Neuronal stem cell (in vitro differentiated cells): ENCODE measurements around the gene BRINP1.
"Not testable (repeated sequence)": the region's sequence is repeated elsewhere in the genome, so short reads cannot be mapped to it uniquely, and the experiment has no call there.

Experiments used
- DNase-seq: peaks from one replicate; pipeline ENCODE4 v3.0.0-alpha.2; 2013; ENCODE audit warnings: low spot score
- H2AFZ ChIP-seq: one replicate; pipeline ENCODE4 v1.6.1; 2013; ENCODE audit warnings: mild to moderate bottlenecking, low read length, inconsistent platforms
- H2AK5ac ChIP-seq: 2 replicates; pipeline ENCODE4 v1.6.1; 2013; ENCODE audit warnings: low read depth, mild to moderate bottlenecking, inconsistent platforms, low read length, moderate library complexity, mixed read lengths
- H2BK120ac ChIP-seq: 2 replicates; pipeline ENCODE4 v1.6.1; 2013; ENCODE audit warnings: low read depth, mild to moderate bottlenecking, inconsistent platforms, low read length, moderate library complexity, mixed read lengths
- H2BK12ac ChIP-seq: one replicate; pipeline ENCODE4 v1.6.1; 2013; ENCODE audit warnings: low read length, inconsistent platforms
- H2BK15ac ChIP-seq: 2 replicates; pipeline ENCODE4 v1.6.1; 2013; ENCODE audit warnings: mild to moderate bottlenecking, low read length, inconsistent platforms, mixed read lengths
- H2BK5ac ChIP-seq: one replicate; pipeline ENCODE4 v1.6.1; 2013; ENCODE audit warnings: inconsistent platforms, mild to moderate bottlenecking, low read length, moderate library complexity
- H3K14ac ChIP-seq: one replicate; pipeline ENCODE4 v1.6.1; 2013; ENCODE audit warnings: low read length, inconsistent platforms
- H3K18ac ChIP-seq: 2 replicates; pipeline ENCODE4 v1.6.1; 2013; ENCODE audit warnings: low read length, inconsistent platforms
- H3K23ac ChIP-seq: 2 replicates; pipeline ENCODE4 v1.6.1; 2013; ENCODE audit warnings: low read depth, mild to moderate bottlenecking, mixed read lengths, low read length, inconsistent platforms; ENCODE audit not compliant: poor library complexity
- H3K27ac ChIP-seq: replicated peaks from 3 replicates; pipeline ENCODE4 v1.5.1; 2013; ENCODE audit warnings: low read length, inconsistent platforms
- H3K27me3 ChIP-seq, 3 experiments: 2 replicates each; pipeline ENCODE4 v1.6.1; 2013; ENCODE audit warnings: low read length in 3 of 3, mild to moderate bottlenecking in 2 of 3, inconsistent platforms in 1 of 3, low read depth in 1 of 3, mixed read lengths in 1 of 3, moderate library complexity in 1 of 3; ENCODE audit not compliant: control insufficient read depth in 3 of 3, insufficient read depth in 3 of 3
- H3K36me3 ChIP-seq, 2 donors: replicated peaks in 1 of 2; 2 replicates each; pipeline ENCODE4 v1.6.1; 2013; ENCODE audit warnings: low read length in 2 of 2; ENCODE audit not compliant: control insufficient read depth in 2 of 2, insufficient read depth in 2 of 2
- H3K4ac ChIP-seq: 2 replicates; pipeline ENCODE4 v1.6.1; 2013; ENCODE audit warnings: inconsistent platforms, mild to moderate bottlenecking, low read length, moderate library complexity
- H3K4me1 ChIP-seq, 2 donors: 1 replicate in 1 of 2; 2 replicates in 1 of 2; pipeline ENCODE4 v1.6.1; 2013; ENCODE audit warnings: low read length in 2 of 2, low read depth in 1 of 2; ENCODE audit not compliant: control insufficient read depth in 2 of 2, insufficient read depth in 1 of 2
- H3K4me2 ChIP-seq: one replicate; pipeline ENCODE4 v1.6.1; 2013; ENCODE audit warnings: mild to moderate bottlenecking, low read length, inconsistent platforms; ENCODE audit not compliant: insufficient read depth, poor library complexity, severe bottlenecking
- H3K4me3 ChIP-seq, 2 donors: 2 replicates each; pipeline ENCODE4 v1.5.1; 2013; ENCODE audit warnings: low read length in 2 of 2, mild to moderate bottlenecking in 2 of 2, inconsistent platforms in 1 of 2, moderate library complexity in 1 of 2
- H3K79me1 ChIP-seq: one replicate; pipeline ENCODE4 v1.6.1; 2013; ENCODE audit warnings: low read depth, mild to moderate bottlenecking, inconsistent platforms, low read length, moderate library complexity
- H3K9ac ChIP-seq: one replicate; pipeline ENCODE4 v1.6.1; 2013; ENCODE audit warnings: mild to moderate bottlenecking, low read depth, low read length, inconsistent platforms; ENCODE audit not compliant: poor library complexity
- H3K9me3 ChIP-seq, 2 donors: replicated peaks in 1 of 2; 2 replicates each; pipeline versions ENCODE3 to v1.6.1; 2013; ENCODE audit warnings: low read length in 2 of 2, mild to moderate bottlenecking in 2 of 2, inconsistent platforms in 1 of 2, low read depth in 1 of 2, mixed read lengths in 1 of 2, moderate library complexity in 1 of 2; ENCODE audit not compliant: control insufficient read depth in 2 of 2, insufficient read depth in 1 of 2
- H4K8ac ChIP-seq: one replicate; pipeline ENCODE4 v1.6.1; 2013; ENCODE audit warnings: low read depth, mild to moderate bottlenecking, inconsistent platforms, low read length, moderate library complexity
- H4K91ac ChIP-seq: one replicate; pipeline ENCODE4 v1.6.1; 2013; ENCODE audit warnings: low read length, low read depth, mild to moderate bottlenecking, inconsistent platforms; ENCODE audit not compliant: poor library complexity
- WGBS, 2 donors: extraction: QIAGEN DNeasy Blood & Tissue Kit; methylation state at CpG; one replicate each; pipeline ENCODE4 v1.1.7; 2013; ENCODE audit warnings: missing lambda C conversion rate in 2 of 2, mixed read lengths in 1 of 2; ENCODE audit not compliant: insufficient read length in 2 of 2, insufficient replicate concordance in 1 of 2; ENCODE audit errors: extremely low coverage in 2 of 2; 5-methylcytosine and 5-hydroxymethylcytosine counted together

BRINP1 gene

DNA sequence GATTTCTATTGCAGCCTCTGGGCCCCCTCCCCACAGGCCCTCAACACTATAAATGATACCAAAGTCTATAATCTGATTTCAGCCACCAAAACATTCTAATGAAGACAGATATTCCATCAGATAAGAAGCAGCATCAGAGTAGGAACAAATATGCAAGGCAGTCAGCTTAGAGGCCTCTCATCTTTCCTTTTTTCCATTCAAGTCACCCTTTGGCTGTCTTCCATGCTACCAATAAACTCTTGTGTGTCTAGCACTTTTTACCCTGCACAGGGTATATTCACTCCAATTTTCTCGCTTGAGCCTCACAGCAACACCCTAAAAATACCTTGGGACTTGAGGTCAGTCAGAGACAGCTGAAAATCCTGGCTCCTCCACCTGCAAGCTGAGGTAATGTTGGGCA is 193.7 kb downstream of the BRINP1 start:
- Histone ChIP-seq H2BK12ac (no peak overlapping the region), H2AFZ (no peak overlapping the region), H3K27ac (no peak overlapping the region), H2AK5ac (no peak overlapping the region), H3K9me3 (no peaks in the 10 kb centered on the region), H3K36me3 (no peaks in the 10 kb centered on the region), H4K91ac (no peak overlapping the region), H3K4me3 (no peak overlapping the region), H3K4me1 (peaks cover 0 to 9% of the 10 kb centered on the region in 2 donors), H2BK120ac (no peak overlapping the region), H2BK15ac (no peak overlapping the region), H3K4me2 (no peak overlapping the region), H4K8ac (no peak overlapping the region), H3K9ac (no peak overlapping the region), H2BK5ac (no peak overlapping the region), H3K4ac (no peak overlapping the region), H3K27me3 (no peaks in the 10 kb centered on the region), H3K79me1 (no peaks in the 10 kb centered on the region), H3K23ac (no peak overlapping the region), H3K14ac (no peak overlapping the region), H3K18ac (no peak overlapping the region)
- no peak for DNase-seq
- no CpG with 5 or more reads among the region's 1 CpG for WGBS, 2 donors

DNA sequence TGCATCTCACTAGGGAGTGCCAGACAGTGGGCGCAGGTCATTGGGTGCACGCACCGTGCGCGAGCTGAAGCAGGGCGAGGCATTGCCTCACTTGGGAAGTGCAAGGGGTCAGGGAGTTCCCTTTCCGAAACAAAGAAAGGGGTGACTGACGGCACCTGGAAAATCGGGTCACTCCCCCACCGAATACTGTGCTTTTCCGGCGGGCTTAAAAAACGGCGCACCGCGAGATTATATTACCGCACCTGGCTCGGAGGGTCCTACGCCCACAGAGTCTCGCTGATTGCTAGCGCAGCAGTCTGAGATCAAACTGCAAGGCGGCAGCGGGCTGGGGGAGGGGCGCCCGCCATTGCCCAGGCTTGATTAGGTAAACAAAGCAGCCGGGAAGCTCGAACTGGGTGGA is 200.0 kb downstream of the BRINP1 start:
- H3K27me3 ChIP-seq, H3K14ac ChIP-seq, H3K9me3 ChIP-seq, H2AK5ac ChIP-seq, H3K23ac ChIP-seq, H3K79me1 ChIP-seq, H2BK12ac ChIP-seq, H2BK5ac ChIP-seq, H3K9ac ChIP-seq, H2BK15ac ChIP-seq, H3K4me3 ChIP-seq, H3K4me1 ChIP-seq, H3K36me3 ChIP-seq, H4K8ac ChIP-seq, H4K91ac ChIP-seq, H3K4ac ChIP-seq, H2BK120ac ChIP-seq: not testable (repeated sequence)
- peak overlapping the region; percentile 56 for H3K27ac ChIP-seq
- peak overlapping the region; percentile 79 for H2AFZ ChIP-seq
- no CpG with 5 or more reads among the region's 27 CpGs for WGBS, 2 donors
- DNase-seq: peak; percentile 18
- H3K4me2 ChIP-seq: peak overlapping the region; percentile 31
- peak overlapping the region; percentile 27 for H3K18ac ChIP-seq

- no peak overlapping the region for H2BK12ac ChIP-seq
- H3K14ac ChIP-seq: no peak overlapping the region
- no peak overlapping the region for H4K8ac ChIP-seq
- H3K79me1 ChIP-seq: no peaks in the 10 kb centered on the region
- no peak overlapping the region for H3K18ac ChIP-seq
- H3K4me3 ChIP-seq: peak overlapping the region in 1 of 2 donors; percentile 19
- H3K4ac ChIP-seq: no peak overlapping the region
- DNase-seq: no peak
- no peak overlapping the region for H3K9ac ChIP-seq
- no peak overlapping the region for H2AFZ ChIP-seq
- peaks cover 0 to 1% of the 10 kb centered on the region in 2 donors for H3K4me1 ChIP-seq
- no peak overlapping the region for H3K23ac ChIP-seq
- no peak overlapping the region for H2BK5ac ChIP-seq
- H3K27ac ChIP-seq: no peak overlapping the region
- no peak overlapping the region for H4K91ac ChIP-seq
- no peaks in the 10 kb centered on the region for H3K27me3 ChIP-seq
- no CpG with 5 or more reads among the region's 16 CpGs for WGBS, 2 donors
- no peaks in the 10 kb centered on the region for H3K36me3 ChIP-seq
- H3K9me3 ChIP-seq: peaks cover 0 to 10% of the 10 kb centered on the region in 2 donors
- no peak overlapping the region for H3K4me2 ChIP-seq
- H2BK15ac ChIP-seq: no peak overlapping the region
- no peak overlapping the region for H2BK120ac ChIP-seq
- H2AK5ac ChIP-seq: peak overlapping the region; percentile 28
Observed at GRCh38 chr9:119167876-119168275, 201.4 kb downstream of the BRINP1 start.

- Histone ChIP-seq H3K14ac (no peak overlapping the region), H4K91ac (no peak overlapping the region), H2BK15ac (peak overlapping the region; percentile 16), H3K4me2 (no peak overlapping the region), H3K18ac (no peak overlapping the region), H2AFZ (no peak overlapping the region), H3K36me3 (no peaks in the 10 kb centered on the region), H3K23ac (no peak overlapping the region), H3K4ac (no peak overlapping the region), H3K9ac (no peak overlapping the region), H4K8ac (no peak overlapping the region), H2BK12ac (no peak overlapping the region), H2BK5ac (no peak overlapping the region), H3K27me3 (no peaks in the 10 kb centered on the region), H3K27ac (no peak overlapping the region), H2BK120ac (no peak overlapping the region), H3K79me1 (no peaks in the 10 kb centered on the region), H3K9me3 (peaks cover 0 to 10% of the 10 kb centered on the region in 2 donors), H3K4me3 (no peak overlapping the region), H3K4me1 (peaks cover 0 to 1% of the 10 kb centered on the region in 2 donors), H2AK5ac (peak overlapping the region; percentile 28)
- WGBS, 2 donors: no CpG with 5 or more reads among the region's 21 CpGs
- DNase-seq: no peak
Observed at GRCh38 chr9:119167267-119167666, 202.0 kb downstream of the BRINP1 start.
